Measurements from ENCODE around the gene GALNT17. TPM values are rescaled to one million over a fixed set of nuclear protein-coding genes. Genes with fewer than 3 reads are reported as not detected.

GALNT17 gene
- polyA plus RNA-seq, 1 donor (not counting 4 experiments of a cell fraction or from before 2014, with no cell fraction given): not detected

DNA sequence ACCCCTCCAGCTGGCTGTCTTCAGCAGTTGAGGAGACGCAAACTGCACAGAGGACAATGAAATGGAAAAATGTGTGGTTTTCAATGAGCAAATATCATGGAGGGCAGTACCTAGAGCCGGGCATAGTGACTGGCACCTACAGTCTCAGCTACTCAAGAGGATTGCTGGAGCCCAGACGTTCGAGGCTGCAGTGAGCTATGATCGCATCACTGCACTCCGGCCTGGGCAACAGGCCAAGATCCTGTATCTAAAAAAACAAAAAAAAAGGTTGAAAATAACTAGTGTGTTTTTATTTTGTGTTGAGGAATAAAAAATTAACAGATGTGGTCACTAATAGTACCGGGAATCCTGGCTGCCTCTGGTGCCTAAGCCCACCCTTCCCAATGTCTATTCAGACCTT, 345.5 kb downstream of the GALNT17 start:
- Histone ChIP-seq H3K9me1 (ENCODE audit: control insufficient read depth, extremely low read depth, insufficient read depth, low read length) (no peaks in the 10 kb centered on the region), H3K9me3 (ENCODE audit: control insufficient read depth, low read depth, low read length) (no peaks in the 10 kb centered on the region), H2AFZ (ENCODE audit: control insufficient read depth, low read length) (no peak overlapping the region), H3K79me2 (ENCODE audit: control insufficient read depth, insufficient read depth, low read length) (no peaks in the 10 kb centered on the region), H4K20me1 (ENCODE audit: control insufficient read depth, extremely low read depth, insufficient read depth, low read length) (no peaks in the 10 kb centered on the region), H3K4me3 (ENCODE audit: control insufficient read depth in 2 of 3, extremely low read depth in 1 of 3, insufficient read depth in 2 of 3, low read depth in 1 of 3, low read length in 3 of 3) (no peak overlapping the region), H3K27me3 (ENCODE audit: control insufficient read depth, extremely low read depth, insufficient read depth, low read length) (no peaks in the 10 kb centered on the region), H3K27ac (ENCODE audit: control insufficient read depth, insufficient read depth, low read length) (no peak overlapping the region), H3K4me1 (ENCODE audit: control insufficient read depth, extremely low read depth, insufficient read depth, low read length) (no peaks in the 10 kb centered on the region), H3K9ac (ENCODE audit: control insufficient read depth, extremely low read depth, insufficient read depth, low read length) (no peak overlapping the region), H3K36me3 (ENCODE audit: control insufficient read depth in 2 of 2, extremely low read depth in 1 of 2, insufficient read depth in 2 of 2, low read length in 2 of 2) (no peaks in the 10 kb centered on the region), H3K4me2 (ENCODE audit: control insufficient read depth, extremely low read depth, insufficient read depth, low read depth, low read length) (no peak overlapping the region)
- dilution Hi-C loops (cut with MboI; ENCODE audit: extremely low pct_ligation_motif_present, low sequenced_read_pairs): no loop called here
- no peak for TF ChIP-seq EZH2 (IDR thresholded peaks at IDR 0.05; ENCODE audit: low read length)
- no peak for TF ChIP-seq CTCF (optimal IDR thresholded peaks at IDR 0.05 in 1 of 3, IDR thresholded peaks at IDR 0.05 in 1 of 3, conservative IDR thresholded peaks at IDR 0.05 in 1 of 3; ENCODE audit: extremely low read depth in 1 of 3, insufficient read depth in 2 of 3, low read length in 3 of 3)
- DNase-seq (ENCODE audit: low read depth, low spot score) (no peak), FAIRE-seq (no peak)

DNA sequence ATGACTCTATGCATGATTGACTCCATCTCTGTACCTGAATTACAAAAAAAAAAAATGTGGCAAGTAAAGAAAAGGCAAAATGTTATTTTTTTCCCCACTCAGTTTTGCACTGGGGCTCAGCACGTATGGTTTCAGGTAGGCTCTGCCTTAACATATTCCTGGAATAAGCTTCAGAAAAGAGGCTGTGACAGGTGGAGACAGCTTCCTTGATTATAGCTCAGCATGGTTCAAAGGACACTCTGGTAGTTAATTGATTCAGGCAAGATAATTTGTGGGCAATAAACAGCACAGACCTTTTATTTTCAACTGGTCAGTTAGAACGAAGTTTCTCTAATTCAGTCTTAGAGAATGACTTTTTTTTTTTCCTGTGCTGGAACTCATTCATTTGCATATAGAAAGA, 347.3 kb downstream of the GALNT17 start:
- Histone ChIP-seq H3K27ac (ENCODE audit: control insufficient read depth, insufficient read depth, low read length) (no peak overlapping the region), H3K4me3 (ENCODE audit: control insufficient read depth in 2 of 3, extremely low read depth in 1 of 3, insufficient read depth in 2 of 3, low read depth in 1 of 3, low read length in 3 of 3) (no peak overlapping the region), H3K9ac (ENCODE audit: control insufficient read depth, extremely low read depth, insufficient read depth, low read length) (no peak overlapping the region), H3K4me2 (ENCODE audit: control insufficient read depth, extremely low read depth, insufficient read depth, low read depth, low read length) (no peak overlapping the region), H2AFZ (ENCODE audit: control insufficient read depth, low read length) (no peak overlapping the region), H3K27me3 (ENCODE audit: control insufficient read depth, extremely low read depth, insufficient read depth, low read length) (no peaks in the 10 kb centered on the region), H3K4me1 (ENCODE audit: control insufficient read depth, extremely low read depth, insufficient read depth, low read length) (no peaks in the 10 kb centered on the region), H3K9me3 (ENCODE audit: control insufficient read depth, low read depth, low read length) (no peaks in the 10 kb centered on the region), H4K20me1 (ENCODE audit: control insufficient read depth, extremely low read depth, insufficient read depth, low read length) (no peaks in the 10 kb centered on the region), H3K9me1 (ENCODE audit: control insufficient read depth, extremely low read depth, insufficient read depth, low read length) (no peaks in the 10 kb centered on the region), H3K79me2 (ENCODE audit: control insufficient read depth, insufficient read depth, low read length) (no peaks in the 10 kb centered on the region), H3K36me3 (ENCODE audit: control insufficient read depth in 2 of 2, extremely low read depth in 1 of 2, insufficient read depth in 2 of 2, low read length in 2 of 2) (no peaks in the 10 kb centered on the region)
- DNase-seq (ENCODE audit: low read depth, low spot score) (no peak), FAIRE-seq (no peak)
- TF ChIP-seq EZH2 (IDR thresholded peaks at IDR 0.05; ENCODE audit: low read length): no peak
- no peak for TF ChIP-seq CTCF (optimal IDR thresholded peaks at IDR 0.05 in 1 of 3, IDR thresholded peaks at IDR 0.05 in 1 of 3, conservative IDR thresholded peaks at IDR 0.05 in 1 of 3; ENCODE audit: extremely low read depth in 1 of 3, insufficient read depth in 2 of 3, low read length in 3 of 3)
- dilution Hi-C loops (cut with MboI; ENCODE audit: extremely low pct_ligation_motif_present, low sequenced_read_pairs): no loop called here
